Smooth muscle cell (in vitro differentiated cells): ENCODE results near the gene CNKSR3. TPM values are rescaled to one million over a fixed set of nuclear protein-coding genes. Genes with fewer than 3 reads are reported as not detected.

Source experiments
- DNase-seq: peaks from one replicate; lab custom pipeline; 2025; ENCODE audit not compliant: unreplicated experiment; lab: John Stamatoyannopoulos, UW
- H2AFZ ChIP-seq: fragments of 200-600 bp; sonication (generic); 2 replicates; pipeline ENCODE4 v1.6.0; 2016; ENCODE audit warnings: antibody characterized with exemption, low read depth, mild to moderate bottlenecking
- H3F3A ChIP-seq: fragments of 200-600 bp; sonication (generic); 2 replicates; pipeline ENCODE4 v1.6.0; 2017; ENCODE audit warnings: antibody characterized with exemption, low read depth
- H3K27ac ChIP-seq: fragments of 200-600 bp; sonication (generic); 2 replicates; pipeline ENCODE4 v1.5.1; 2016; ENCODE audit warnings: low read depth, mild to moderate bottlenecking
- H3K27me3 ChIP-seq: fragments of 200-600 bp; sonication (generic); 2 replicates; pipeline ENCODE4 v1.6.1; 2016; ENCODE audit warnings: low read depth, mild to moderate bottlenecking
- H3K36me3 ChIP-seq: fragments of 200-600 bp; sonication (generic); 2 replicates; pipeline ENCODE4 v1.5.1; 2016; ENCODE audit warnings: low read depth
- H3K4me1 ChIP-seq: fragments of 200-600 bp; sonication (generic); 2 replicates; pipeline ENCODE4 v1.5.1; 2016; ENCODE audit warnings: low read depth
- H3K4me2 ChIP-seq: fragments of 200-600 bp; sonication (generic); 2 replicates; pipeline ENCODE4 v1.6.0; 2016; ENCODE audit warnings: mild to moderate bottlenecking
- H3K4me3 ChIP-seq: fragments of 200-600 bp; sonication (generic); 2 replicates; pipeline ENCODE4 v1.5.1; 2016; ENCODE audit warnings: mild to moderate bottlenecking
- H3K79me2 ChIP-seq: fragments of 200-600 bp; sonication (generic); 2 replicates; pipeline ENCODE4 v1.6.0; 2016; ENCODE audit warnings: low read depth, mild to moderate bottlenecking
- H3K9ac ChIP-seq: fragments of 200-600 bp; sonication (generic); 2 replicates; pipeline ENCODE4 v1.6.0; 2016; ENCODE audit warnings: low read depth
- H3K9me3 ChIP-seq: fragments of 200-600 bp; sonication (generic); replicated peaks from 2 replicates; pipeline ENCODE4 v1.5.1; 2016; ENCODE audit warnings: low read depth
- H4K20me1 ChIP-seq: fragments of 200-600 bp; sonication (generic); 2 replicates; pipeline ENCODE4 v1.6.0; 2016; ENCODE audit warnings: low read depth
- CTCF ChIP-seq: fragments of 200-600 bp; sonication (generic); IDR thresholded peaks from 2 replicates; pipeline ENCODE4 v1.5.1; 2017; ENCODE audit warnings: borderline replicate concordance, mild to moderate bottlenecking, antibody characterized with exemption; ENCODE audit not compliant: insufficient read depth, poor library complexity, severe bottlenecking
- WGBS: methylation state at CpG from one replicate; pipeline ENCODE4 v1.1.7; 2016; ENCODE audit warnings: low lambda C conversion rate; 5-methylcytosine and 5-hydroxymethylcytosine counted together
- polyA plus RNA-seq: library from polyadenylated mRNA; unstranded; fragments of >200 nt; fragmentation: Nextera tagmentation; extraction: Ambion mirVana; gene quantifications from 2 replicates; pipeline ENCODE4 v1.2.1, GENCODE V29; 2016
- total RNA-seq: library from RNA; depleted of rRNA; stranded (reverse); fragments of >200 nt; gene quantifications from 2 replicates; pipeline ENCODE4 v1.2.3, GENCODE V29; 2014

CNKSR3 gene
- total and polyA plus RNA-seq, 2 experiments from 2014 or later, result 5.0 to 5.5 TPM

GRCh38 chr6:154478021-154478700, 32.3 kb downstream of the CNKSR3 start:
- Histone ChIP-seq H4K20me1 (no peaks in the 10 kb centered on the region), H3K79me2 (peaks cover 8% of the 10 kb centered on the region), H3K9ac (peak overlapping the region; percentile 49), H3K4me3 (no peak overlapping the region), H3K27me3 (no peaks in the 10 kb centered on the region), H3F3A (peaks cover 12% of the 10 kb centered on the region), H3K4me1 (peaks cover 20% of the 10 kb centered on the region), H3K27ac (peak overlapping the region; percentile 79), H3K4me2 (peak overlapping the region; percentile 82), H3K36me3 (no peaks in the 10 kb centered on the region), H3K9me3 (no peaks in the 10 kb centered on the region), H2AFZ (peak overlapping the region; percentile 84)
- DNase-seq, result no peak
- no peak for TF ChIP-seq CTCF
- whole genome bisulfite sequencing, result 61% methylated on average over 12 of the region's 12 CpGs

- Histone ChIP-seq H3K4me2 (no peak overlapping the region), H3K9ac (no peak overlapping the region), H3K79me2 (peaks cover 12% of the 10 kb centered on the region), H3K36me3 (no peaks in the 10 kb centered on the region), H4K20me1 (no peaks in the 10 kb centered on the region), H3K4me3 (no peak overlapping the region), H2AFZ (no peak overlapping the region), H3K9me3 (no peaks in the 10 kb centered on the region), H3F3A (peaks cover 12% of the 10 kb centered on the region), H3K27ac (no peak overlapping the region), H3K4me1 (peaks cover 20% of the 10 kb centered on the region), H3K27me3 (no peaks in the 10 kb centered on the region)
- WGBS, result 92% methylated on average over 4 of the region's 4 CpGs
- no peak for DNase-seq
- TF ChIP-seq CTCF, result no peak
These were observed 34.0 kb downstream of the CNKSR3 start for GRCh38 chr6:154476494-154476893.

DNA sequence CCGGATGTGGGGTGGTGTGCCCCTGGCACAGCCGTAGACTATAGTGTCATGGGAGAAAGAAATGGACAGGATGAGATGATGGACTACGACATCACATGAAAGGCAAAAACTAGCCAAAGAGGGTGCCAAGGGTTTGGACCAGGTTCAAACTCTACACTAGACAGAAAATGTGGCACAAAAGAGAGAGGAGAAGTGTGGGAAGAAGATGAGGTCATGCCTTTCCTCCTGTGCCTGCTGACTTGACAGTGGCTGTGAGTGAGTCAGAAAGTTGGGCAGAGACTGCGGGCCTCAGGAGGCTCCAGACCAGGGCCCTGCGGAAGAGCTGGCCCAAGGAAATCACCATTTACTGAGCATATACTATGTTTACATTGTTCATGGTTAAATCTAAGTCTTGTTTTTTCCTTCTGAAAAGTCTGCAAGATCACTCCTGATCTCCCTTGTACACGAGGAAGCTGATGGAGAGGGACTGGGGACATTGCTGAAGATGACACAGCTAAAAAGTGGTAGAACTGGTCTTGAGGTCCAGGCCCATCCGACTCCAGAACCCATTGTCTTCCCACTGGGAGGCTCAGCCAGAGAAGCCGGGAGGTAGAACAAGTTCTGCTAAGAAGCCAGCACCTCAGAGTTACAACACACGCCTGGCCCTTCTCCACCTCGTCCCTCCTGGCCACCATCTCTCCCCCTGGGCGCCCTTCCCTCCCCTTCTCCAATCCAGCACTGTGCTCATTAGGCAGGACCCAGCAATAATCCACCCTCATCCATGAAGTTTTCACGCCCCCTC, 35.6 kb downstream of the CNKSR3 start:
- Histone ChIP-seq H3K9me3 (no peaks in the 10 kb centered on the region), H3K4me3 (no peak overlapping the region), H3K9ac (peak overlapping the region; percentile 72), H2AFZ (no peak overlapping the region), H3K79me2 (peaks cover 12% of the 10 kb centered on the region), H3K36me3 (no peaks in the 10 kb centered on the region), H3F3A (peaks cover 12% of the 10 kb centered on the region), H3K4me2 (no peak overlapping the region), H3K4me1 (peaks cover 17% of the 10 kb centered on the region), H3K27me3 (no peaks in the 10 kb centered on the region), H3K27ac (peak overlapping the region; percentile 76), H4K20me1 (no peaks in the 10 kb centered on the region)
- DNase-seq, result no peak
- no peak for TF ChIP-seq CTCF
- 74% methylated on average over 12 of the region's 12 CpGs for WGBS

GRCh38 chr6:154473324-154473723, 37.2 kb downstream of the CNKSR3 start:
- no peak for DNase-seq
- 95% methylated on average over 9 of the region's 9 CpGs for WGBS
- Histone ChIP-seq H3K4me3 (no peak overlapping the region), H3K27ac (no peak overlapping the region), H3K4me2 (no peak overlapping the region), H3K9me3 (no peaks in the 10 kb centered on the region), H3F3A (peaks cover 3% of the 10 kb centered on the region), H4K20me1 (no peaks in the 10 kb centered on the region), H3K9ac (no peak overlapping the region), H3K27me3 (no peaks in the 10 kb centered on the region), H3K36me3 (no peaks in the 10 kb centered on the region), H3K79me2 (peaks cover 26% of the 10 kb centered on the region), H2AFZ (no peak overlapping the region), H3K4me1 (peaks cover 2% of the 10 kb centered on the region)
- TF ChIP-seq CTCF, result no peak
